GM12878 (cell line): ENCODE results near the gene NFATC1. TPM values are rescaled to one million over a fixed set of nuclear protein-coding genes. Genes with fewer than 3 reads are reported as not detected.

Experiments
- ATAC-seq: fragments of 200-7000 bp; cut with Tn5 transposase; 3 replicates; pipeline ENCODE4 v1.9.1; 2020; ENCODE audit warnings: mild to moderate bottlenecking, moderate library complexity
- BruUV-seq: library from RNA; stranded (reverse); fragments of 400-500 nt; replicated peaks from 2 replicates; lab custom pipeline; 2021; lab: Mats Ljungman, UMichigan
- CTCF ChIA-PET: fragments of 300-600 bp; sonication (Branson Sonifier 250); formaldehyde crosslinking; extraction: SDS; loops from one replicate; lab custom pipeline; 2021; ENCODE audit warnings: inconsistent platforms; lab: Yijun Ruan, JAX
- POLR2A ChIA-PET: fragments of 350-600 bp; formaldehyde crosslinking; extraction: SDS; loops from one replicate; lab custom pipeline; 2021; ENCODE audit warnings: inconsistent platforms; lab: Charles Lee
- RAD21 ChIA-PET: fragments of 300-600 bp; sonication (Branson Sonifier 250); formaldehyde crosslinking; loops from one replicate; lab custom pipeline; 2023; ENCODE audit warnings: antibody characterized with exemption; ENCODE audit not compliant: unreplicated experiment; lab: Charles Lee
- SMC1A ChIA-PET: fragments of 300-600 bp; sonication (Branson Sonifier 250); formaldehyde crosslinking; loops from one replicate; lab custom pipeline; 2023; ENCODE audit not compliant: unreplicated experiment, uncharacterized antibody; lab: Charles Lee
- DNase-seq: peaks from one replicate; pipeline ENCODE4 v3.0.0-alpha.2; 2011; ENCODE audit warnings: low read depth, low spot score
- FAIRE-seq: peaks from 3 replicates; lab custom pipeline; 2011; peaks lifted over from hg19 to GRCh38; lab: Jason Lieb, UNC
- H2AFZ ChIP-seq: 2 replicates; pipeline ENCODE4 v1.6.0; 2011; ENCODE audit warnings: low read depth, low read length, control low read depth; ENCODE audit not compliant: control insufficient read depth
- H3K27ac ChIP-seq: 2 replicates; pipeline ENCODE4 v1.5.1; 2011; ENCODE audit warnings: control low read depth; ENCODE audit not compliant: control insufficient read depth, insufficient read depth
- H3K27me3 ChIP-seq, 2 experiments: replicated peaks in 1 of 2; 2 replicates each; pipeline versions ENCODE4 v1.6.0 to v1.6.1; 2011; ENCODE audit warnings: low read length in 1 of 2; ENCODE audit not compliant: control insufficient read depth in 2 of 2, insufficient read depth in 2 of 2
- H3K36me3 ChIP-seq, 2 experiments: 2 replicates each; pipeline ENCODE4 v1.5.1; 2011; ENCODE audit warnings: low read length in 1 of 2; ENCODE audit not compliant: control insufficient read depth in 2 of 2, insufficient read depth in 2 of 2
- H3K4me1 ChIP-seq: 2 replicates; pipeline ENCODE4 v1.6.1; 2011; ENCODE audit warnings: mild to moderate bottlenecking, low read length, moderate library complexity, mixed read lengths; ENCODE audit not compliant: control insufficient read depth, insufficient read depth
- H3K4me2 ChIP-seq: 2 replicates; pipeline ENCODE4 v1.6.0; 2011; ENCODE audit warnings: control low read depth; ENCODE audit not compliant: control insufficient read depth, insufficient read depth
- H3K4me3 ChIP-seq: fragments of 200-600 bp; sonication (generic); 2 replicates; pipeline ENCODE4 v1.5.1; 2016
- H3K79me2 ChIP-seq: 2 replicates; pipeline ENCODE4 v1.6.0; 2011; ENCODE audit warnings: low read length; ENCODE audit not compliant: control insufficient read depth, insufficient read depth
- H3K9ac ChIP-seq: 2 replicates; pipeline ENCODE4 v1.8.0; 2011; ENCODE audit warnings: low read length, control low read depth, mixed read lengths; ENCODE audit not compliant: control insufficient read depth, insufficient read depth
- H3K9me3 ChIP-seq: replicated peaks from 3 replicates; pipeline ENCODE4 v1.5.1; 2011; ENCODE audit warnings: mild to moderate bottlenecking, low read length; ENCODE audit not compliant: control insufficient read depth, insufficient read depth
- H4K20me1 ChIP-seq: 2 replicates; pipeline ENCODE4 v1.6.0; 2011; ENCODE audit not compliant: control insufficient read depth, insufficient read depth
- BRCA1 ChIP-seq: IDR thresholded peaks from 2 replicates; pipeline ENCODE4 v1.6.1; 2011; ENCODE audit warnings: low read depth, low read length, improper control_type of control experiment
- CHD4 ChIP-seq: fragments of 200-600 bp; sonication (generic); IDR thresholded peaks from 2 replicates; pipeline ENCODE4 v1.6.1; 2016; ENCODE audit warnings: mild to moderate bottlenecking
- DPF2 ChIP-seq: fragments of 450-650 bp; IDR thresholded peaks from 2 replicates; pipeline ENCODE4 v1.6.1; 2017; ENCODE audit warnings: mild to moderate bottlenecking
- HDAC6 ChIP-seq: fragments of 200-600 bp; sonication (generic); IDR thresholded peaks from one replicate; pipeline ENCODE4 v1.8.0; 2017; ENCODE audit warnings: antibody characterized with exemption; ENCODE audit not compliant: unreplicated experiment
- KLF5 ChIP-seq: fragments of 450-650 bp; IDR thresholded peaks from 2 replicates; pipeline ENCODE4 v1.6.1; 2014; ENCODE audit warnings: mild to moderate bottlenecking; ENCODE audit not compliant: partially characterized antibody
- LARP7 ChIP-seq: fragments of 450-650 bp; IDR thresholded peaks from 2 replicates; pipeline ENCODE4 v1.6.1; 2017; ENCODE audit warnings: mild to moderate bottlenecking
- MYC ChIP-seq: IDR thresholded peaks from 2 replicates; pipeline ENCODE4 v1.6.1; 2011; ENCODE audit warnings: mild to moderate bottlenecking, low read length, moderate library complexity, inconsistent platforms; ENCODE audit not compliant: insufficient read depth, insufficient replicate concordance, insufficient read length, severe bottlenecking
- NR2C1 ChIP-seq: fragments of 450-650 bp; IDR thresholded peaks from 2 replicates; pipeline ENCODE4 v1.6.1; 2017; ENCODE audit warnings: antibody characterized with exemption, mild to moderate bottlenecking, moderate library complexity
- RFX5 ChIP-seq: IDR thresholded peaks from 2 replicates; pipeline ENCODE4 v1.6.1; 2011; ENCODE audit warnings: low read depth, low read length, improper control_type of control experiment
- TCF3 ChIP-seq: IDR thresholded peaks from 2 replicates; pipeline ENCODE4 v1.6.1; 2012; ENCODE audit warnings: low read depth, mild to moderate bottlenecking, low read length, borderline replicate concordance; ENCODE audit not compliant: insufficient read depth
- ZBED1 ChIP-seq: IDR thresholded peaks from 2 replicates; pipeline ENCODE4 v1.6.1; 2016; ENCODE audit warnings: borderline replicate concordance
- WGBS: methylation state at CpG from one replicate; pipeline ENCODE4 v1.1.6; 2016; ENCODE audit warnings: low lambda C conversion rate; ENCODE audit not compliant: insufficient replicate concordance, insufficient coverage; ENCODE audit errors: missing lambda C conversion rate; 5-methylcytosine and 5-hydroxymethylcytosine counted together
- in situ Hi-C: fragments of 300-500 bp; cut with MboI; formaldehyde crosslinking; loops from 9 replicates; pipeline ENCODE4 v1.14.3; 2018; ENCODE audit warnings: mixed read lengths
- intact Hi-C: fragments of 100-400 bp; cut with micrococcal nuclease; formaldehyde crosslinking; loops from one replicate; pipeline ENCODE4 v1.14.2; 2022; ENCODE audit not compliant: unreplicated experiment
- polyA plus RNA-seq, 11 experiments: library from polyadenylated mRNA; depleted of rRNA in 4 of 11; unstranded in 6 of 11; stranded (reverse) in 5 of 11; fragments of >200 nt; fragmentation: Nextera tagmentation in 4 of 11; fragmentation: Illumina TruSeq in 1 of 11; extraction: Ambion mirVana in 4 of 11; extraction: Trizol in 1 of 11; gene quantifications; 1 replicate in 1 of 11; 2 replicates in 10 of 11; pipeline versions ENCODE4 v1.2.1 to v1.2.3, GENCODE V29; 2011 to 2016; ENCODE audit warnings: inconsistent platforms in 2 of 11, missing spikeins in 2 of 11, low read depth in 1 of 11
- total RNA-seq, 4 experiments: library from RNA; depleted of rRNA in 3 of 4; stranded (reverse); fragments of >200 nt in 3 of 4; fragmentation: Illumina TruSeq in 1 of 4; extraction: Trizol in 1 of 4; gene quantifications; 2 replicates each; pipeline versions ENCODE4 v1.2.1 to v1.2.3, GENCODE V29; 2013 to 2021
- TF ChIP-seq, protein P1 (sequence below): fragments of 450-650 bp; conservative IDR thresholded peaks from 2 replicates; pipeline ENCODE4 v1.6.1; 2017; ENCODE audit warnings: mild to moderate bottlenecking, moderate library complexity
- TF ChIP-seq, protein P2 (sequence below): fragments of 450-650 bp; IDR thresholded peaks from 2 replicates; pipeline ENCODE4 v1.6.1; 2014; ENCODE audit warnings: mild to moderate bottlenecking
- TF ChIP-seq, protein P3 (sequence below): IDR thresholded peaks from 2 replicates; pipeline ENCODE4 v1.6.1; 2011; ENCODE audit warnings: borderline replicate concordance, low read depth, mild to moderate bottlenecking, moderate library complexity, low read length; ENCODE audit not compliant: insufficient read depth, poor library complexity, severe bottlenecking

The NFATC1 gene
- total and polyA plus RNA-seq, 10 of the 15 experiments (the other 5 are each of a cell fraction or from before 2014, with no cell fraction given), result 0.84 to 20.8 (median 5.1) TPM

DNA sequence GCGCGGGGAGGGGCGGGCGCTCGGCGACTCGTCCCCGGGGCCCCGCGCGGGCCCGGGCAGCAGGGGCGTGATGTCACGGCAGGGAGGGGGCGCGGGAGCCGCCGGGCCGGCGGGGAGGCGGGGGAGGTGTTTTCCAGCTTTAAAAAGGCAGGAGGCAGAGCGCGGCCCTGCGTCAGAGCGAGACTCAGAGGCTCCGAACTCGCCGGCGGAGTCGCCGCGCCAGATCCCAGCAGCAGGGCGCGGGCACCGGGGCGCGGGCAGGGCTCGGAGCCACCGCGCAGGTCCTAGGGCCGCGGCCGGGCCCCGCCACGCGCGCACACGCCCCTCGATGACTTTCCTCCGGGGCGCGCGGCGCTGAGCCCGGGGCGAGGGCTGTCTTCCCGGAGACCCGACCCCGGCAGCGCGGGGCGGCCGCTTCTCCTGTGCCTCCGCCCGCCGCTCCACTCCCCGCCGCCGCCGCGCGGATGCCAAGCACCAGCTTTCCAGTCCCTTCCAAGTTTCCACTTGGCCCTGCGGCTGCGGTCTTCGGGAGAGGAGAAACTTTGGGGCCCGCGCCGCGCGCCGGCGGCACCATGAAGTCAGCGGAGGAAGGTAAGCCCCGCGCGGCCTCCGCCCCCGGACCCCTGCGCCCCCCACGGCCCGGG, at the start of gene NFATC1 (continued):
- TF ChIP-seq DPF2 (peak; percentile 35; the same call in 1 of the 2 replicates), ZBED1 (no peak), LARP7 (peak; percentile 64), RFX5 (no peak), BRCA1 (no peak), NR2C1 (no peak), HDAC6 (peak; percentile 63), TCF3 (no peak), KLF5 (no peak)
- TF ChIP-seq, protein P1, sequence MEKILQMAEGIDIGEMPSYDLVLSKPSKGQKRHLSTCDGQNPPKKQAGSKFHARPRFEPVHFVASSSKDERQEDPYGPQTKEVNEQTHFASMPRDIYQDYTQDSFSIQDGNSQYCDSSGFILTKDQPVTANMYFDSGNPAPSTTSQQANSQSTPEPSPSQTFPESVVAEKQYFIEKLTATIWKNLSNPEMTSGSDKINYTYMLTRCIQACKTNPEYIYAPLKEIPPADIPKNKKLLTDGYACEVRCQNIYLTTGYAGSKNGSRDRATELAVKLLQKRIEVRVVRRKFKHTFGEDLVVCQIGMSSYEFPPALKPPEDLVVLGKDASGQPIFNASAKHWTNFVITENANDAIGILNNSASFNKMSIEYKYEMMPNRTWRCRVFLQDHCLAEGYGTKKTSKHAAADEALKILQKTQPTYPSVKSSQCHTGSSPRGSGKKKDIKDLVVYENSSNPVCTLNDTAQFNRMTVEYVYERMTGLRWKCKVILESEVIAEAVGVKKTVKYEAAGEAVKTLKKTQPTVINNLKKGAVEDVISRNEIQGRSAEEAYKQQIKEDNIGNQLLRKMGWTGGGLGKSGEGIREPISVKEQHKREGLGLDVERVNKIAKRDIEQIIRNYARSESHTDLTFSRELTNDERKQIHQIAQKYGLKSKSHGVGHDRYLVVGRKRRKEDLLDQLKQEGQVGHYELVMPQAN, result peak; percentile 74
- TF ChIP-seq, protein P2, sequence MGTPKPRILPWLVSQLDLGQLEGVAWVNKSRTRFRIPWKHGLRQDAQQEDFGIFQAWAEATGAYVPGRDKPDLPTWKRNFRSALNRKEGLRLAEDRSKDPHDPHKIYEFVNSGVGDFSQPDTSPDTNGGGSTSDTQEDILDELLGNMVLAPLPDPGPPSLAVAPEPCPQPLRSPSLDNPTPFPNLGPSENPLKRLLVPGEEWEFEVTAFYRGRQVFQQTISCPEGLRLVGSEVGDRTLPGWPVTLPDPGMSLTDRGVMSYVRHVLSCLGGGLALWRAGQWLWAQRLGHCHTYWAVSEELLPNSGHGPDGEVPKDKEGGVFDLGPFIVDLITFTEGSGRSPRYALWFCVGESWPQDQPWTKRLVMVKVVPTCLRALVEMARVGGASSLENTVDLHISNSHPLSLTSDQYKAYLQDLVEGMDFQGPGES, result no peak

DNA sequence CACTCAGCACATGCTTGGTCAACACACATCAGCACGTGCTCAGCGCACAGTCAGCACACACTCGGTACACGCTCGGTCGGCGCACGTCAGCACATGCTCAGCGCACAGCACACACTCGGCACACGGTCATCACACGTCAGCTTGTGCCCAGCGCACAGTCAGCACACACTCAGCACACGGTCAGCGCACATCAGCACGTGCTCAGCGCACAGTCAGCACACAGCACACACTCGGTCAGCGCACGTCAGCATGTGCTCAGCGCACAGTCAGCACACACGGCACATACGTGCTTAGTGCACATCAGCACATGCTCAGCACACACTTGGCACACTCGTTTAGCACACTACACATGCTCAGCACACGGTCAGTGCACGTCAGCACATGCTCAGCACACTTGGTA, 49.7 kb upstream of the NFATC1 start:
- no peak for DNase-seq
- RAD21 ChIA-PET, result no interaction called here
- no TSS peak for BruUV-seq
- SMC1A ChIA-PET, result no interaction called here
- Histone ChIP-seq H3K9ac (no peak overlapping the region), H3K36me3 (peaks cover 18 to 26% of the 10 kb centered on the region in 2 experiments), H3K27ac (no peak overlapping the region), H3K4me2 (no peak overlapping the region), H2AFZ (no peak overlapping the region), H3K27me3 (no peaks in the 10 kb centered on the region), H4K20me1 (no peaks in the 10 kb centered on the region), H3K9me3 (no peaks in the 10 kb centered on the region), H3K4me3 (no peak overlapping the region), H3K4me1 (no peaks in the 10 kb centered on the region), H3K79me2 (no peaks in the 10 kb centered on the region)
- no peak for ATAC-seq
- POLR2A ChIA-PET, result no interaction called here
- CTCF ChIA-PET, result no interaction called here
- intact Hi-C loops (no loop called here), in situ Hi-C loops (no loop called here)
- WGBS, result 98% methylated on average over 26 of the region's 26 CpGs
- TF ChIP-seq, protein P3, sequence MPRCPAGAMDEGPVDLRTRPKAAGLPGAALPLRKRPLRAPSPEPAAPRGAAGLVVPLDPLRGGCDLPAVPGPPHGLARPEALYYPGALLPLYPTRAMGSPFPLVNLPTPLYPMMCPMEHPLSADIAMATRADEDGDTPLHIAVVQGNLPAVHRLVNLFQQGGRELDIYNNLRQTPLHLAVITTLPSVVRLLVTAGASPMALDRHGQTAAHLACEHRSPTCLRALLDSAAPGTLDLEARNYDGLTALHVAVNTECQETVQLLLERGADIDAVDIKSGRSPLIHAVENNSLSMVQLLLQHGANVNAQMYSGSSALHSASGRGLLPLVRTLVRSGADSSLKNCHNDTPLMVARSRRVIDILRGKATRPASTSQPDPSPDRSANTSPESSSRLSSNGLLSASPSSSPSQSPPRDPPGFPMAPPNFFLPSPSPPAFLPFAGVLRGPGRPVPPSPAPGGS, result peak; percentile 84
- TF ChIP-seq DPF2 (peak; percentile 76; the same call in 1 of the 2 replicates), CHD4 (no peak), MYC (peak; percentile 46)
- FAIRE-seq, result no peak
